Breast epithelium (tissue), 3 donors: Measurements from ENCODE around the gene WASHC1.
"Not testable (repeated sequence)": the region's sequence is repeated elsewhere in the genome, so short reads cannot be mapped to it uniquely, and the experiment has no call there.

Source experiments
- POLR2A ChIP-seq: fragments of 450-650 bp; IDR thresholded peaks from one replicate; pipeline ENCODE4 v1.6.1; 2016; ENCODE audit warnings: antibody characterized with exemption, mild to moderate bottlenecking, moderate library complexity
- POLR2AphosphoS5 ChIP-seq, 3 donors: sonication (generic); formaldehyde crosslinking; IDR thresholded peaks; one replicate each; pipeline ENCODE4 v1.6.1; 2017; ENCODE audit warnings: antibody characterized with exemption in 3 of 3
- TF ChIP-seq, protein P1 (sequence below), 3 donors: fragments of 450-650 bp; IDR thresholded peaks; one replicate each; pipeline ENCODE4 v1.5.1; 2016 to 2017; ENCODE audit warnings: antibody characterized with exemption in 3 of 3, mild to moderate bottlenecking in 3 of 3, moderate library complexity in 3 of 3

DNA sequence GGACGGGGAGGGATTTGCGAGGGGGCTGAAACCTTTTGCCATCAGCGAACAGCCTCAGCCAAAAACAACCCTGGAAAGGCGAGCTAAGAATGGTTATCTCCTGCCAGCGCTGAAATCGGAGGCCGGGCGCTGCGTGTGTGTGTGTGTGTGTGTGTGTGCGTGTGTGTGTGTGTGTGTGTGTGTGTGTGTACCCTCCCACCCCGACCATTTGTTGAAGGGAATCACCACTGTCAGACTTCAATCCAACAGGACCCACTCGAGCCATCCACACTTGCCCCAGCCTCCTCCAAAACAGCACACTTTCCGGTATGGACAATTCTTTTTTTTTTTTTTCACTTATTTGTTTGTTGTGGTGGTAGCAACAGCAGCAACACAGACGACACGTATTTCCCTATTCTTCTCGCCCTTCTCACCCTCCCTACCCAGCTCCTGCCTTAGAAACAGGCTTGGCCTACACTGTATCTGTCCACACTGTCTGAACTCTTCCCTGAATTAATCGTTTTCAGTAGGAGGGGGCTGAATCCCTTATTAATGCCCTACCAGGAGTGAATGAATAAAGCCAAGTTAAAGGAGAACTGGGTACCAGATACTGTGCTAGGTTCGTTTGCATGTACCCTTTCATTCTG lies 44.8 kb upstream of the WASHC1 start:
- TF ChIP-seq, protein P1, sequence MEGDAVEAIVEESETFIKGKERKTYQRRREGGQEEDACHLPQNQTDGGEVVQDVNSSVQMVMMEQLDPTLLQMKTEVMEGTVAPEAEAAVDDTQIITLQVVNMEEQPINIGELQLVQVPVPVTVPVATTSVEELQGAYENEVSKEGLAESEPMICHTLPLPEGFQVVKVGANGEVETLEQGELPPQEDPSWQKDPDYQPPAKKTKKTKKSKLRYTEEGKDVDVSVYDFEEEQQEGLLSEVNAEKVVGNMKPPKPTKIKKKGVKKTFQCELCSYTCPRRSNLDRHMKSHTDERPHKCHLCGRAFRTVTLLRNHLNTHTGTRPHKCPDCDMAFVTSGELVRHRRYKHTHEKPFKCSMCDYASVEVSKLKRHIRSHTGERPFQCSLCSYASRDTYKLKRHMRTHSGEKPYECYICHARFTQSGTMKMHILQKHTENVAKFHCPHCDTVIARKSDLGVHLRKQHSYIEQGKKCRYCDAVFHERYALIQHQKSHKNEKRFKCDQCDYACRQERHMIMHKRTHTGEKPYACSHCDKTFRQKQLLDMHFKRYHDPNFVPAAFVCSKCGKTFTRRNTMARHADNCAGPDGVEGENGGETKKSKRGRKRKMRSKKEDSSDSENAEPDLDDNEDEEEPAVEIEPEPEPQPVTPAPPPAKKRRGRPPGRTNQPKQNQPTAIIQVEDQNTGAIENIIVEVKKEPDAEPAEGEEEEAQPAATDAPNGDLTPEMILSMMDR (IDR thresholded peaks at IDR 0.05): not testable (repeated sequence)
- not testable (repeated sequence) for TF ChIP-seq POLR2A; POLR2AphosphoS5 (IDR thresholded peaks at IDR 0.05)
